HG02885 (cell line): ENCODE measurements around the gene SLC13A1.
"Not testable (repeated sequence)": the region's sequence is repeated elsewhere in the genome, so short reads cannot be mapped to it uniquely, and the experiment has no call there.

Experiments used
- ATAC-seq: cut with Tn5 transposase; IDR thresholded peaks from one replicate; pipeline ENCODE4 v1.9.1; 2021; ENCODE audit warnings: mild to moderate bottlenecking; ENCODE audit not compliant: unreplicated experiment, poor library complexity

Gene SLC13A1

GRCh38 chr7:123131556-123131955 lies 68.2 kb downstream of the SLC13A1 start:
- ATAC-seq: no peak

GRCh38 chr7:123131140-123131539 lies 68.6 kb downstream of the SLC13A1 start:
- ATAC-seq: no peak

GRCh38 chr7:123126691-123127090 lies 73.1 kb downstream of the SLC13A1 start:
- ATAC-seq: no peak

- ATAC-seq: no peak
These were observed 73.6 kb downstream of the SLC13A1 start for GRCh38 chr7:123126171-123126570.

GRCh38 chr7:123125231-123125630 lies 74.5 kb downstream of the SLC13A1 start:
- no peak for ATAC-seq

GRCh38 chr7:123122916-123123315 lies 76.9 kb downstream of the SLC13A1 start:
- ATAC-seq: no peak

GRCh38 chr7:123120286-123120685 lies 79.5 kb downstream of the SLC13A1 start:
- no peak for ATAC-seq

- no peak for ATAC-seq
These were observed 84.4 kb downstream of the SLC13A1 start for GRCh38 chr7:123115331-123115730.

GRCh38 chr7:123114288-123114687 lies 85.5 kb downstream of the SLC13A1 start:
- no peak for ATAC-seq

- no peak for ATAC-seq
These were observed 86.9 kb downstream of the SLC13A1 start for GRCh38 chr7:123112833-123113232.

- no peak for ATAC-seq
These were observed 100.1 kb downstream of the SLC13A1 start for GRCh38 chr7:123099712-123100111.

GRCh38 chr7:123096976-123097375 lies 102.8 kb downstream of the SLC13A1 start:
- no peak for ATAC-seq

GRCh38 chr7:123096434-123096833 lies 103.3 kb downstream of the SLC13A1 start:
- ATAC-seq: no peak

GRCh38 chr7:123090456-123090855 lies 109.3 kb downstream of the SLC13A1 start:
- ATAC-seq: no peak

GRCh38 chr7:123086910-123087309 lies 112.9 kb downstream of the SLC13A1 start:
- ATAC-seq: not testable (repeated sequence)

GRCh38 chr7:123084861-123085260 lies 114.9 kb downstream of the SLC13A1 start:
- ATAC-seq: not testable (repeated sequence)

- no peak for ATAC-seq
These were observed 120.7 kb downstream of the SLC13A1 start for GRCh38 chr7:123079021-123079420.

- ATAC-seq: peak; percentile 85
These were observed 123.8 kb downstream of the SLC13A1 start for GRCh38 chr7:123075838-123076467.

GRCh38 chr7:123070702-123071286 lies 129.0 kb downstream of the SLC13A1 start:
- peak; percentile 65 for ATAC-seq

GRCh38 chr7:123067814-123068213 lies 132.0 kb downstream of the SLC13A1 start:
- ATAC-seq: no peak
